GM12892 (cell line): Measurements from ENCODE around the gene DDR1.

Experiments used
- POLR2A ChIP-seq: IDR thresholded peaks from 2 replicates; pipeline ENCODE4 v1.6.1; 2011; ENCODE audit warnings: low read depth, low read length, control low read depth
- POLR2AphosphoS5 ChIP-seq: IDR thresholded peaks from 2 replicates; pipeline ENCODE4 v1.6.1; 2011; ENCODE audit warnings: low read depth, low read length, control low read depth
- TAF1 ChIP-seq: IDR thresholded peaks from 2 replicates; pipeline ENCODE4 v1.6.1; 2011; ENCODE audit warnings: low read depth, mild to moderate bottlenecking, control low read depth, low read length, borderline replicate concordance

GRCh38 chr6:30877419-30878262 lies 6.7 kb upstream of the DDR1 start:
- TF ChIP-seq POLR2A = no peak
- no peak for TF ChIP-seq POLR2AphosphoS5
- no peak for TF ChIP-seq TAF1
